SK-N-SH treated with all-trans-retinoic acid at 6 μM for 48 hours (cell line): ENCODE measurements around the gene WASF3.
"Not testable (repeated sequence)": the region's sequence is repeated elsewhere in the genome, so short reads cannot be mapped to it uniquely, and the experiment has no call there.

Experiments
- ARNTL ChIP-seq: fragments of 450-650 bp; formaldehyde crosslinking; IDR thresholded peaks from 2 replicates; pipeline ENCODE4 v1.5.0; 2020; ENCODE audit warnings: low read depth, mild to moderate bottlenecking, moderate library complexity, borderline replicate concordance
- ZC3H10 ChIP-seq: fragments of 250-450 bp; sonication (Bioruptor Pico); IDR thresholded peaks from 2 replicates; pipeline ENCODE4 v1.5.1; 2021; ENCODE audit warnings: mild to moderate bottlenecking, moderate library complexity
- ZNF70 ChIP-seq: fragments of 450-650 bp; formaldehyde crosslinking; IDR thresholded peaks from 2 replicates; pipeline ENCODE4 v1.5.0; 2020; ENCODE audit warnings: mild to moderate bottlenecking, moderate library complexity
- TF ChIP-seq, protein P1 (sequence below): fragments of 250-450 bp; sonication (Bioruptor Pico); IDR thresholded peaks from 2 replicates; pipeline ENCODE4 v1.5.1; 2020; ENCODE audit warnings: low read depth, mild to moderate bottlenecking, moderate library complexity
- TF ChIP-seq, protein P2 (sequence below): fragments of 250-450 bp; sonication (Bioruptor Pico); IDR thresholded peaks from 2 replicates; pipeline ENCODE4 v1.8.0; 2021; ENCODE audit warnings: low read depth, mild to moderate bottlenecking, moderate library complexity, borderline replicate concordance
- TF ChIP-seq, protein P3 (sequence below): fragments of 250-450 bp; sonication (Bioruptor Pico); IDR thresholded peaks from 2 replicates; pipeline ENCODE4 v1.8.0; 2020; ENCODE audit warnings: mild to moderate bottlenecking, moderate library complexity, borderline replicate concordance

DNA sequence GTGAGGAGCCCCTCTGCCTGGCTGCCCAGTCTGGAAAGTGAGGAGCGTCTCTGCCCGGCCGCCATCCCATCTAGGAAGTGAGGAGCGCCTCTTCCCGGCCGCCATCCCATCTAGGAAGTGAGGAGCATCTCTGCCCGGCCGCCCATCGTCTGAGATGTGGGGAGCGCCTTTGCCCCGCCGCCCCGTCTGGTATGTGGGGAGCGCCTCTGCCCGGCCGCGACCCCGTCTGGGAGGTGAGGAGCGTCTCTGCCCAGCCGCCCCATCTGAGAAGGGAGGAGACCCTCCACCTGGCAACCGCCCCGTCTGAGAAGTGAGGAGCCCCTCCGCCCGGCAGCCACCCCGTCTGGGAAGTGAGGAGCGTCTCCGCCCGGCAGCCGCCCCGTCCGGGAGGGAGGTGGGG is 166.1 kb downstream of the WASF3 start:
- not testable (repeated sequence) for TF ChIP-seq ARNTL, ZC3H10, ZNF70 (CRISPR knock-in tag)
- TF ChIP-seq, protein P1, sequence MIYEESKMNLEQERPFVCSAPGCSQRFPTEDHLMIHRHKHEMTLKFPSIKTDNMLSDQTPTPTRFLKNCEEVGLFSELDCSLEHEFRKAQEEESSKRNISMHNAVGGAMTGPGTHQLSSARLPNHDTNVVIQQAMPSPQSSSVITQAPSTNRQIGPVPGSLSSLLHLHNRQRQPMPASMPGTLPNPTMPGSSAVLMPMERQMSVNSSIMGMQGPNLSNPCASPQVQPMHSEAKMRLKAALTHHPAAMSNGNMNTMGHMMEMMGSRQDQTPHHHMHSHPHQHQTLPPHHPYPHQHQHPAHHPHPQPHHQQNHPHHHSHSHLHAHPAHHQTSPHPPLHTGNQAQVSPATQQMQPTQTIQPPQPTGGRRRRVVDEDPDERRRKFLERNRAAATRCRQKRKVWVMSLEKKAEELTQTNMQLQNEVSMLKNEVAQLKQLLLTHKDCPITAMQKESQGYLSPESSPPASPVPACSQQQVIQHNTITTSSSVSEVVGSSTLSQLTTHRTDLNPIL (CRISPR knock-in tag) = not testable (repeated sequence)
- TF ChIP-seq, protein P2, sequence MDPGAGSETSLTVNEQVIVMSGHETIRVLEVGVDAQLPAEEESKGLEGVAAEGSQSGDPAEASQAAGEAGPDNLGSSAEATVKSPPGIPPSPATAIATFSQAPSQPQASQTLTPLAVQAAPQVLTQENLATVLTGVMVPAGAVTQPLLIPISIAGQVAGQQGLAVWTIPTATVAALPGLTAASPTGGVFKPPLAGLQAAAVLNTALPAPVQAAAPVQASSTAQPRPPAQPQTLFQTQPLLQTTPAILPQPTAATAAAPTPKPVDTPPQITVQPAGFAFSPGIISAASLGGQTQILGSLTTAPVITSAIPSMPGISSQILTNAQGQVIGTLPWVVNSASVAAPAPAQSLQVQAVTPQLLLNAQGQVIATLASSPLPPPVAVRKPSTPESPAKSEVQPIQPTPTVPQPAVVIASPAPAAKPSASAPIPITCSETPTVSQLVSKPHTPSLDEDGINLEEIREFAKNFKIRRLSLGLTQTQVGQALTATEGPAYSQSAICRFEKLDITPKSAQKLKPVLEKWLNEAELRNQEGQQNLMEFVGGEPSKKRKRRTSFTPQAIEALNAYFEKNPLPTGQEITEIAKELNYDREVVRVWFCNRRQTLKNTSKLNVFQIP (CRISPR knock-in tag) = not testable (repeated sequence)
- TF ChIP-seq, protein P3, sequence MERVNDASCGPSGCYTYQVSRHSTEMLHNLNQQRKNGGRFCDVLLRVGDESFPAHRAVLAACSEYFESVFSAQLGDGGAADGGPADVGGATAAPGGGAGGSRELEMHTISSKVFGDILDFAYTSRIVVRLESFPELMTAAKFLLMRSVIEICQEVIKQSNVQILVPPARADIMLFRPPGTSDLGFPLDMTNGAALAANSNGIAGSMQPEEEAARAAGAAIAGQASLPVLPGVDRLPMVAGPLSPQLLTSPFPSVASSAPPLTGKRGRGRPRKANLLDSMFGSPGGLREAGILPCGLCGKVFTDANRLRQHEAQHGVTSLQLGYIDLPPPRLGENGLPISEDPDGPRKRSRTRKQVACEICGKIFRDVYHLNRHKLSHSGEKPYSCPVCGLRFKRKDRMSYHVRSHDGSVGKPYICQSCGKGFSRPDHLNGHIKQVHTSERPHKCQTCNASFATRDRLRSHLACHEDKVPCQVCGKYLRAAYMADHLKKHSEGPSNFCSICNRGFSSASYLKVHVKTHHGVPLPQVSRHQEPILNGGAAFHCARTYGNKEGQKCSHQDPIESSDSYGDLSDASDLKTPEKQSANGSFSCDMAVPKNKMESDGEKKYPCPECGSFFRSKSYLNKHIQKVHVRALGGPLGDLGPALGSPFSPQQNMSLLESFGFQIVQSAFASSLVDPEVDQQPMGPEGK (CRISPR knock-in tag) = not testable (repeated sequence)
